ENCODE results near the gene ABHD17C.
A peak's percentile ranks its signal among the peaks of the same experiment; 100 is the strongest.

The ABHD17C gene

GRCh38 chr15:80659375-80659774, 35.7 kb upstream of the ABHD17C start:
- H3K14ac ChIP-seq (ENCODE audit: low read length): no peak overlapping the region
- no peaks in the 10 kb centered on the region for H3K27me3 ChIP-seq (ENCODE audit: insufficient read depth, low read length)
- H4K91ac ChIP-seq (ENCODE audit: low read depth, low read length): no peak overlapping the region
- H2BK12ac ChIP-seq (ENCODE audit: low read length): no peak overlapping the region
- H3K9ac ChIP-seq (ENCODE audit: low read length): no peak overlapping the region
- H3K23ac ChIP-seq (ENCODE audit: low read length): no peak overlapping the region
- H3K4me3 ChIP-seq (ENCODE audit: low read depth, low read length): no peak overlapping the region
- no peak overlapping the region for H4K8ac ChIP-seq (ENCODE audit: low read depth, low read length)
- no peak overlapping the region for H2BK120ac ChIP-seq (ENCODE audit: insufficient read depth, low read length, poor library complexity)
- H4K12ac ChIP-seq (ENCODE audit: low read depth, low read length): no peak overlapping the region
- H3K18ac ChIP-seq (ENCODE audit: low read length): no peak overlapping the region
- H3K36me3 ChIP-seq (ENCODE audit: control insufficient read depth in 1 of 2, insufficient read depth in 2 of 2, low read length in 2 of 2): no peaks in the 10 kb centered on the region
- DNase-seq: no peak
- H3K4me2 ChIP-seq (ENCODE audit: low read length): no peak overlapping the region
- no peak overlapping the region for H2AK5ac ChIP-seq (ENCODE audit: low read length)
- H3K27ac ChIP-seq (ENCODE audit: low read depth, low read length): no peak overlapping the region
- H3K79me2 ChIP-seq (ENCODE audit: control insufficient read depth, insufficient read depth, low read length, poor library complexity): no peaks in the 10 kb centered on the region
- no CpG with 5 or more reads among the region's 1 CpG for WGBS (ENCODE audit: extremely low coverage, insufficient coverage, insufficient read length)
- H3K4ac ChIP-seq (ENCODE audit: low read depth, low read length): no peak overlapping the region
- no peaks in the 10 kb centered on the region for H3K9me3 ChIP-seq (ENCODE audit: insufficient read depth, low read depth, low read length)
- H3K79me1 ChIP-seq (ENCODE audit: low read length): no peaks in the 10 kb centered on the region
- no peak overlapping the region for H2AFZ ChIP-seq (ENCODE audit: insufficient read depth, low read length, poor library complexity)
- H3K4me1 ChIP-seq (ENCODE audit: control insufficient read depth in 1 of 2, insufficient read depth in 2 of 2, low read length in 2 of 2): no peaks in the 10 kb centered on the region
- no peak overlapping the region for H2BK5ac ChIP-seq (ENCODE audit: low read depth, low read length, poor library complexity)

- Histone ChIP-seq H3K4me3 (ENCODE audit: low read depth, low read length) (no peak overlapping the region), H3K9ac (ENCODE audit: low read length) (no peak overlapping the region), H2BK5ac (ENCODE audit: low read depth, low read length, poor library complexity) (no peak overlapping the region), H3K9me3 (ENCODE audit: insufficient read depth, low read depth, low read length) (no peaks in the 10 kb centered on the region), H4K91ac (ENCODE audit: low read depth, low read length) (no peak overlapping the region), H4K8ac (ENCODE audit: low read depth, low read length) (no peak overlapping the region), H3K4ac (ENCODE audit: low read depth, low read length) (no peak overlapping the region), H3K79me1 (ENCODE audit: low read length) (no peaks in the 10 kb centered on the region), H3K79me2 (ENCODE audit: control insufficient read depth, insufficient read depth, low read length, poor library complexity) (no peaks in the 10 kb centered on the region), H2BK12ac (ENCODE audit: low read length) (no peak overlapping the region), H3K14ac (ENCODE audit: low read length) (no peak overlapping the region), H2AK5ac (ENCODE audit: low read length) (no peak overlapping the region), H3K4me2 (ENCODE audit: low read length) (no peak overlapping the region), H3K4me1 (ENCODE audit: control insufficient read depth in 1 of 2, insufficient read depth in 2 of 2, low read length in 2 of 2) (no peaks in the 10 kb centered on the region), H2BK120ac (ENCODE audit: insufficient read depth, low read length, poor library complexity) (no peak overlapping the region), H3K27ac (ENCODE audit: low read depth, low read length) (no peak overlapping the region), H3K23ac (ENCODE audit: low read length) (no peak overlapping the region), H2AFZ (ENCODE audit: insufficient read depth, low read length, poor library complexity) (no peak overlapping the region), H3K36me3 (ENCODE audit: control insufficient read depth in 1 of 2, insufficient read depth in 2 of 2, low read length in 2 of 2) (no peaks in the 10 kb centered on the region), H3K27me3 (ENCODE audit: insufficient read depth, low read length) (no peaks in the 10 kb centered on the region), H3K18ac (ENCODE audit: low read length) (no peak overlapping the region), H4K12ac (ENCODE audit: low read depth, low read length) (no peak overlapping the region)
- peak; percentile 37 to 53 for DNase-seq
Measured at GRCh38 chr15:80660119-80660518, 35.0 kb upstream of the ABHD17C start.

- H3K4ac ChIP-seq (ENCODE audit: low read depth, low read length): no peak overlapping the region
- H3K9ac ChIP-seq (ENCODE audit: low read length): no peak overlapping the region
- H2BK5ac ChIP-seq (ENCODE audit: low read depth, low read length, poor library complexity): no peak overlapping the region
- H3K4me1 ChIP-seq (ENCODE audit: control insufficient read depth in 1 of 2, insufficient read depth in 2 of 2, low read length in 2 of 2): no peaks in the 10 kb centered on the region
- no peak overlapping the region for H2BK120ac ChIP-seq (ENCODE audit: insufficient read depth, low read length, poor library complexity)
- no peak overlapping the region for H3K18ac ChIP-seq (ENCODE audit: low read length)
- DNase-seq: no peak
- H2AK5ac ChIP-seq (ENCODE audit: low read length): no peak overlapping the region
- H3K4me3 ChIP-seq (ENCODE audit: low read depth, low read length): no peak overlapping the region
- H2BK12ac ChIP-seq (ENCODE audit: low read length): no peak overlapping the region
- H3K27ac ChIP-seq (ENCODE audit: low read depth, low read length): no peak overlapping the region
- no peak overlapping the region for H3K4me2 ChIP-seq (ENCODE audit: low read length)
- no peak overlapping the region for H4K8ac ChIP-seq (ENCODE audit: low read depth, low read length)
- H3K79me1 ChIP-seq (ENCODE audit: low read length): no peaks in the 10 kb centered on the region
- no peaks in the 10 kb centered on the region for H3K9me3 ChIP-seq (ENCODE audit: insufficient read depth, low read depth, low read length)
- no peak overlapping the region for H3K23ac ChIP-seq (ENCODE audit: low read length)
- H3K36me3 ChIP-seq (ENCODE audit: control insufficient read depth in 1 of 2, insufficient read depth in 2 of 2, low read length in 2 of 2): no peaks in the 10 kb centered on the region
- no peak overlapping the region for H2AFZ ChIP-seq (ENCODE audit: insufficient read depth, low read length, poor library complexity)
- no CpG with 5 or more reads among the region's 1 CpG for WGBS (ENCODE audit: extremely low coverage, insufficient coverage, insufficient read length)
- H3K79me2 ChIP-seq (ENCODE audit: control insufficient read depth, insufficient read depth, low read length, poor library complexity): no peaks in the 10 kb centered on the region
- H3K27me3 ChIP-seq (ENCODE audit: insufficient read depth, low read length): no peaks in the 10 kb centered on the region
- no peak overlapping the region for H3K14ac ChIP-seq (ENCODE audit: low read length)
- H4K91ac ChIP-seq (ENCODE audit: low read depth, low read length): no peak overlapping the region
- no peak overlapping the region for H4K12ac ChIP-seq (ENCODE audit: low read depth, low read length)
Measured at GRCh38 chr15:80662129-80662528, 33.0 kb upstream of the ABHD17C start.

GRCh38 chr15:80662757-80663553, 32.2 kb upstream of the ABHD17C start:
- DNase-seq: peak; percentile 59 to 68
- Histone ChIP-seq H2BK12ac (ENCODE audit: low read length) (no peak overlapping the region), H3K9me3 (ENCODE audit: insufficient read depth, low read depth, low read length) (no peaks in the 10 kb centered on the region), H2BK5ac (ENCODE audit: low read depth, low read length, poor library complexity) (no peak overlapping the region), H3K36me3 (ENCODE audit: control insufficient read depth in 1 of 2, insufficient read depth in 2 of 2, low read length in 2 of 2) (no peaks in the 10 kb centered on the region), H3K14ac (ENCODE audit: low read length) (no peak overlapping the region), H3K27ac (ENCODE audit: low read depth, low read length) (no peak overlapping the region), H2AK5ac (ENCODE audit: low read length) (no peak overlapping the region), H3K4me2 (ENCODE audit: low read length) (no peak overlapping the region), H3K4me3 (ENCODE audit: low read depth, low read length) (no peak overlapping the region), H2AFZ (ENCODE audit: insufficient read depth, low read length, poor library complexity) (no peak overlapping the region), H4K91ac (ENCODE audit: low read depth, low read length) (no peak overlapping the region), H3K4ac (ENCODE audit: low read depth, low read length) (no peak overlapping the region), H4K8ac (ENCODE audit: low read depth, low read length) (no peak overlapping the region), H3K79me1 (ENCODE audit: low read length) (no peaks in the 10 kb centered on the region), H3K4me1 (ENCODE audit: control insufficient read depth in 1 of 2, insufficient read depth in 2 of 2, low read length in 2 of 2) (no peaks in the 10 kb centered on the region), H3K23ac (ENCODE audit: low read length) (no peak overlapping the region), H3K18ac (ENCODE audit: low read length) (no peak overlapping the region), H3K79me2 (ENCODE audit: control insufficient read depth, insufficient read depth, low read length, poor library complexity) (no peaks in the 10 kb centered on the region), H2BK120ac (ENCODE audit: insufficient read depth, low read length, poor library complexity) (no peak overlapping the region), H3K9ac (ENCODE audit: low read length) (no peak overlapping the region), H3K27me3 (ENCODE audit: insufficient read depth, low read length) (no peaks in the 10 kb centered on the region), H4K12ac (ENCODE audit: low read depth, low read length) (no peak overlapping the region)
- no CpG with 5 or more reads among the region's 7 CpGs for WGBS (ENCODE audit: extremely low coverage, insufficient coverage, insufficient read length)
